Activated CD4-positive, alpha-beta T cell treated with anti-CD3 and anti-CD28 coated beads for 24 hours (primary cell): ENCODE results near the gene COQ9.

Experiments used
- DNase-seq, 2 donors: peaks; one replicate each; pipeline ENCODE4 v3.0.0-alpha.2; 2020; ENCODE audit warnings: low read depth in 2 of 2

COQ9 gene

DNA sequence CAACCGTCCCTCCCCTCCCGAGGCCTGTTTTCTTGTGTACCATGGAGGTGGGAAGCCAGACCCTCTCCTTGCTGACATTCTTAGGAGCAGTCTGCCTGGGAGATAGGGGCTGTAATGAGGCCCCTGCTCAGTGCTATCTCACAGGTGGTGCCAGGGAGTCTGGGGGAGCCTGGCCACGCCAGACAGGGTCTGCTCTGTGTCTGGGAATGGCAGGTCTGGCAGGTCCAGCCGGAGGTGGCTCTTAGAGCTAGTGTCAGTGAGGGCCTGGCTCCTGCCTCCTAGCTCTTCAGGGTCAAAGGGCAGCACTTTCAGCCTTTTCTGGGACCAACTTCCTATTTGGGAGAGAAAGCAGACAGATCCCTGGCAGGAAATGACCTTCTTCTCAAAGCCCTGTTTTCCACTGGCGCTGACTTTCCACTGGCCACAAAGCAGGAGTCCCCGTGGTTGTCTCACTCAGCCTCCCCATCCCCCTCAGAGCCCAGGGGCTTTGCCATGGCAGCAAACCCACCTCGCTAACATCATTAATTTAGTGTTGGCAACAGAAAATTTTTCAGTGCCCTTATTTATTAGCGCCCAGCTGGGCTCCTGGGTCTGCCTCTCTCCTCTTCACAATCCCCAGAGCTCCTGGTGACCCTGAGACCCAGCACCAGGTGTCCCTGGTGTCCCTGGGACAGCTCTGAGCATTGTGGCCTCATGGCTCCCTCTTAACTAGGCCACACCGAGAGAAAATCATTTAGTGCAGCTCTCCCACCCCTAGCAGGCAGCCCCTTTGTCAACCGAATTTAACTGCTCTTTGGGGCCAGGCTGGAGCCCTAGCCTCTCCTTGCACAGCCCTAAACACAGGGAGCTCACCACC is 63.0 kb downstream of the COQ9 start:
- no peak for DNase-seq
